HG02885 (cell line): ENCODE measurements around the gene LPP.
"Not testable (repeated sequence)": the region's sequence is repeated elsewhere in the genome, so short reads cannot be mapped to it uniquely, and the experiment has no call there.

Experiments
- ATAC-seq: cut with Tn5 transposase; IDR thresholded peaks from one replicate; pipeline ENCODE4 v1.9.1; 2021; ENCODE audit warnings: mild to moderate bottlenecking; ENCODE audit not compliant: unreplicated experiment, poor library complexity

LPP gene

DNA sequence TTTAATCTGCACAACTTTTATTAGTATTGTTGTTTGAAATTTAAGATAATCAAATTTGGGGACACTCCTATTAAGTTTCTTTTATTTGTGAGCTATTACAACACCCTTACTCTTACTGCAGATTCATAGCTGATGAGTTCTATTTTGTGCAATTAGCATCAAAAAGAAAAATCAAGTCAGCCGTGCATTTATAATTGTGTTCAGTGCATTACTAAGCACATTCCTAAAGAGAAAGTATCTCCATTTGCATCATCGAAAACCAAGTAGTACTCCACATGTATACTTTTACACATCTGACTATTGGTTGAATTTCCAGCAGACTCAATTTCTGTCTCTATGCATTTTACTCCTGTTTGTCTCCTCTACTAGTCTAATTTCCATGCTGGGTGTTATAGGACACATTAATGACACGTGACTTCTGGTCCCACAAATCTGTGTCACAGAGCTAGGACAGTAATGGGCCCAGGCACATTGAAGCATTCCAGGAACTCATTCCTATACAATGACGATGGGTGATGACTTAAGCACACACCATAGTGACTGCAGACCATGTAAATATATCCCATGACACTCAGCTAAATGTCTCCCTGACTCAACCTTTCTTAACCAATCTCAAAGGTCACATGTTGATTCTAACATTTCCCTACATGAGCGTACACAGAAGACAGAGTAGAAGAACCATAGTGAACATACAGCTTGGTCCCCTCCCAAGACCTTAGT, 477.5 kb downstream of the LPP start:
- ATAC-seq = no peak

DNA sequence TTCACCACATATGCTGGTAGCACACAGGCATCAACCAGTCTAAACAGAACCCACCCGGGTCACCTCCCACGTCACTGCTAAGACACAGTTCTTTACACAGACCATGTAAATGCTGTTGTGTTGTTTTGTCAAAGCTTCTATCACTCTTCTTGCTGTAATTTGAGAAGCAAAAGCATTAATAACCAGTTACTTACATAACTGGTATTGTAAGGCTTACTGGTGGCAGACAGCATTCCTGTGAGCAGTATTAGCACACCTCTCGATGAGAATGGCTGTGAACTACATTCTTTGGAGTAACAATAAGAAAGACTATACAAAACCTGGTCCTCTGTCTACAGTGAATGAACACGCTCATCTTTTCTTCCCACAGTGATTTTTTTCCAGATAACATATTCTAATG, 479.2 kb downstream of the LPP start:
- ATAC-seq = no peak

DNA sequence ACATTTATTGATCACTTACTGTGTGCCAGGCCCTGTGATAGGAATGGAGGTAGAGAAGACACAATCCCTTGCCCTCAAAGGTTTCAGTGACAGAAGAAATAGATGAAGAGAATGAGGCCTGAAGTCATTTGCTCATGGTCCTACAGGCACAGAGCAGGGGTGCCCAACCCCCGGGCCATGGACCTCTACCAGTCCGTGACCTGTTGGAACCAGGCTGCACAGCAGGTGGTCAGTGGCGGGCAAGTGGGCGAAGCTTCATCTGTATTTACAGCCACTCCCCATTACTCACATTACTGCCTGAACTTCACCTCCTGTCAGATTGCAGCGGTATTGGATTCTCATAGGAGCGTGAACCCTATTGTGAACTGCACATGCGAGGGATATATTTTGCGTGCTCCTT, 480.3 kb downstream of the LPP start:
- no peak for ATAC-seq

DNA sequence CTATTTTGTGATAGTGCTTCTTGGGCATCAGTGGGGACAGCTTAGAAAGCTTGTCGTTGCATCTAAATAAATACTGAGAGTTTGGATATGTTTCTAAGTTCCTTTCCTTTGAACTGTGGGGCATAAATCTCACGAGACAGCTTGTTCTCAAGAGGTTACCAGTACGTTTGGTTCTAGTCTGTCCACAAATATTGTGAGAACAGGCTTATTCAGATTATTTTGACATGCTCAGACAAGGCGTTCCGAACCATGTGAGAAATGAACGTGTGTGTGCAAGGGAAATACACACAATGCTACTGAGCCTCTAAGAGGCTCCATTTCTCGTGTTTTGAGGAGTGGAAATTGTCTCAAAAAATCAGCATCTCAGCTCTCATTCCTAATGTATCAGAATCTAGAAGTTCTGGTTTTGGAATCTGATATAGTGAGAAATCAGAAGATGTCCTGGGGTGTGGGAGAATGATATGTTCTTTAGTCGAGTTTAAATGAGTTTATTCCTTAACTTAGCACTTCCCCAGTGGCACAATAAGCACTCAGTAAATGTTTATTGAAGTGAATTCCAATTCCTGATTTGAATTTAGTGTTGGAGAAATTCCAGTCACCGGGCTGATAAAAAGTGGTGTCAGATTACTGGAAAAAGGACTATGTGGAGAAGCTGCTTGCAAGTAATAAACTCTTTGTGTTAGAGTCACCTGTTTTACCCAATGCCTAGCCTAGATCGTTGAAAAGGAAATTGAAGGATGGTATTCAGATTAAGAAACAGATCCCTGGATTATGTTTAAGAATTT, 481.5 kb downstream of the LPP start:
- no peak for ATAC-seq

DNA sequence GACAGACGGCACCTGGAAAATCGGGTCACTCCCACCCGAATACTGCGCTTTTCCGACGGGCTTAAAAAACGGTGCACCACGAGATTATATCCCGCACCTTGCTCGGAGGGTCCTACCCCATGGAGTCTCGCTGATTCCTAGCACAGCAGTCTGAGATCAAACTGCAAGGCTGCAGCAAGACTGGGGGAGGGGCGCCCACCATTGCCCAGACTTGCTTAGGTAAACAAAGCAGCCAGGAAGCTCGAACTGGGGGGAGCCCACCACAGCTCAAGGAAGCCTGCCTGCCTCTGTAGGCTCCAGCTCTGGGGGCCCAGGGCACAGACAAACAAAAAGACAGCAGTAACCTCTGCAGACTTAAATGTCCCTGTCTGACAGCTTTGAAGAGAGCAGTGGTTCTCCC, 482.3 kb downstream of the LPP start:
- not testable (repeated sequence) for ATAC-seq

DNA sequence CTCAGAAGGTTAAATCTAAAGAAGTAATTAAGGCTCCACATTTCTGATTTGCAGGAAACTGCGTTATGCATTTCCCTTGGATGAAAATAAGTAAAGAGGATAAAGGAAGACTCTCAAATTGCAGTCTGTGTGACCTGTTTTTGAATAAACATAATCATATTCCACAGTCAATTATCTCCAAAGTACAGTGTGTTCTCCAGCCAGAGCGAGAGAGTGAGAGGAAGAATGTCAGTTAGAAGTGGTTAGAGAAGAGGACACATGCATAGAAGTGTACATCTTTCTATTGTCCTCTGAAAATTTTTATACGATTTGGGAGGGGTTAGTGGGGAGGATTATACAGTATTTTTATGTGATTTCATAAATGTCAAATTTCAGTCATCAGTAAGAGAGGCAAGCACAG, 487.1 kb downstream of the LPP start:
- no peak for ATAC-seq

DNA sequence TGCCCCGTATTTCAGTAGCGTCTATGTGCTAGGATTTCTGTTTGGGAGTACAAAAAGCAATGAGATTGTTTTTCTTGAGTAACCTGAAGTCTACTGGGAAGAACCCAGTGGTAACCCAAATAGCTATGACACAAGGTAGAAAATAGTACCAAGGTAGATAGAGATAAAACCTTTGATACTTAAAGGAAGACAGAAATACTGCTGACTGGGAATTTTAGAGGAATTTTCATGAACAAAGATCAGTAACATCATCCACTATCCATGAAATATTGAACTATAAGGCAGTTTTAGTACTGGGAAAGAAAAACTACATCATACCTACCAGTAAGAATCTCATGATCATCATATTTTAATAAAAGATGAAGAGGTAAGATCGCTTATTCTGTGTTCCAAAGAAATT, 489.8 kb downstream of the LPP start:
- ATAC-seq = no peak

DNA sequence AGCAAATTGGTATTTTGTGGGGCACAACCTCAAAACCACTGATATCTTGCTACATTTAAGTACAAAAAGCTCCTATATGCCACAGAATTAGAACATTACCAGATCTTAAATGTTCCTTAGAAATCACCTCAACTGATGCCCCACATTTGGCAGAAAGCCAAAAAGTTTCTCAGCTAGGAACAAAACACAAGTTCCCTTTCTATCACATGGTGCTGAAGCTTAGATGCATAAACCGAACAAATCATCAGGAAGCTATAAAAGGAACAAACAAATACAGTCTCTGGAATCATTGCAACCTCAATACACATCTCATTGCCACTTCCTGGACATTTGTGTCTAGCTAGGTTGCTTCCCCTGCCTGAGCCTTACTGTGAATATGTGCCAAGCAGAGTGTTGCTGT, 492.6 kb downstream of the LPP start:
- no peak for ATAC-seq

DNA sequence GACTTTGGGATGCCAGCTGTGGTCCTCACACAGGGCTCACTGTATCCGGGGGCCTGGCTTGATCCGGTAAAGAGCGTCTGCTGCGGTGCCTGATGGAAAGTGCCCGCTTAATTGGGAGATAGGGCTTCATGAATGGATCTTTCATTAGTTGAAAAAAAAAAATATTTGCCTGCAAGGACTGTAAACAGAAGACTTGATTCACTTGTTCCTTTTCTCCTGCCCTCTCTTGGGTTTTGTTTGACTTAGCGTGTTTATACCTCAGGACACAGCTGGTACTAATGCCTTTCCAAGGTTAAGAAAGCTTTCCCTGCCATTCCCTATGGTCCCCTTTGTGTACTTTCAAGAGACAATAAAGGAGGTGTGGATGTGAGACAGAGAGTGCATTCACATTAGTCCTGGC, 493.3 kb downstream of the LPP start:
- no peak for ATAC-seq

DNA sequence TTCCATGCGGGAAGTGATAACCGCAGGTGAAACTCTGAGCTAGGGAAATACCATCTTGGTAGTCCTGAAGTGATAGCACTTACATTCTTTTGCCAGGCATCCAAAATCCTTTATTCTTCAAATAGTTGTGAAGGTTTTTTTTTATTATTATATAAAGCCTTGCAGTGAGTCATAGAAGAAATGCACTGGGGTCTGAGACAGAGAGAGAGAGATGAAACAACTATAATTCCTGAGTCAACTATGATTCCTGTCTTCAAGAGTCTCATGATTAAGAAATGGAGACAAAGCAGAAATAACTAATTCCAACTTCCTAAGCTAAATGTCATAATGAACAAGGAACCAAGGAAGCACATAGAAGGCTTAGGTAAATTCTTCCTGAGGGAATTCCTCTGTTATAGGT, 495.6 kb downstream of the LPP start:
- no peak for ATAC-seq

DNA sequence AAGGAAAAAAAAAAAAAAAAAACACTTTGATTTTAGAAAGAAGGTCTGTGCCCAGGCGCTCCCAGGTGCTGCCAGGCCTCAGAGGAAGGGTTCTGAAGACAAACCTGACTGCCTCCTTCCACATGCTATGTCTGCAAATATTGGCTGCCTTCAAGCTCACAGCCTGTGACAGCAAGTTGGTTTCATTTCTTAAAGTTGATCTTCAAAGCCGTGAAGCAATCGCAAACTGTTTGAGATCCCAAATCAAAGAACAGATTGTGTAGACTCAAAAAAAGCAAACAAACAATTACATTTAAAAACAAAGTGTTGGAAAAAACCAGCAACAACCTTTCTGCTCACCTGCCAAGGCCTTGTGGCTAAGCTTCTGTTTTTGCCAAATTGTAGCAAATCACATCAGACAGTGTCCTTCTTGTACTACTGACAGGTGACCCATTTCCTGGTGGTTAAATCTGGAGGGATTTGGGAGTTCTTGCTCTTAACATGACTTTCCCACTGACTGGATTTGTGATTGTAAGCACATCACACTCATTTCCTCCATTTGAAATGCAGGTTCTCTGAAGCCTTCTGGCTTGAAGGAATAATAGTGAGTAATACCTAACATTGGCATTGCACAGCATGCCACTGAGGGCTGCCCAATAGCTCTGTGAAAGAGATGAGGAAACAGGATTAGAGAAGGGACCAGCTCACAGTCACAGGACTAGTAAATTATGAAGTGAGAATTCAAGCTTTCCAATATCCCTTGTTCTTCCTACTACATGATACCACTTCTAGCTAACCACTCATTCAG, 502.4 kb downstream of the LPP start:
- ATAC-seq = no peak

DNA sequence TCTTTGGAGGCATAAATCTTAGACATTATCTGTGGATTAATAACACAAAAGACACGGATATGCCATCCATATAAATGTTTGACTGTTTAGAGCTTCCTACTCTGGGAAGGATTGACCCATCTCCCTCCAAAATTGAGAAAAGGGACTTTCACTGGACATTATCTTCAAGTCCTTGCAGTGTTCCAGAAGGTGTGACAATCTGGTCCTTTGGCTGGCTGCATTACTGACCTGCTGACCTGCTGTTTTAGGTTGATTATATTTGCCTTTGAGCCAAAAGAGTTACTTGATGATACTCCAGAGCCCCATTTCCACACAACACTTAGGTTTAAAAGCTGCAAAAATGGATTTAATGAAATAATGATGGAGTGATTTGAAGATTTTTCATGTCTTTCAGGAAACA, 504.6 kb downstream of the LPP start:
- no peak for ATAC-seq

DNA sequence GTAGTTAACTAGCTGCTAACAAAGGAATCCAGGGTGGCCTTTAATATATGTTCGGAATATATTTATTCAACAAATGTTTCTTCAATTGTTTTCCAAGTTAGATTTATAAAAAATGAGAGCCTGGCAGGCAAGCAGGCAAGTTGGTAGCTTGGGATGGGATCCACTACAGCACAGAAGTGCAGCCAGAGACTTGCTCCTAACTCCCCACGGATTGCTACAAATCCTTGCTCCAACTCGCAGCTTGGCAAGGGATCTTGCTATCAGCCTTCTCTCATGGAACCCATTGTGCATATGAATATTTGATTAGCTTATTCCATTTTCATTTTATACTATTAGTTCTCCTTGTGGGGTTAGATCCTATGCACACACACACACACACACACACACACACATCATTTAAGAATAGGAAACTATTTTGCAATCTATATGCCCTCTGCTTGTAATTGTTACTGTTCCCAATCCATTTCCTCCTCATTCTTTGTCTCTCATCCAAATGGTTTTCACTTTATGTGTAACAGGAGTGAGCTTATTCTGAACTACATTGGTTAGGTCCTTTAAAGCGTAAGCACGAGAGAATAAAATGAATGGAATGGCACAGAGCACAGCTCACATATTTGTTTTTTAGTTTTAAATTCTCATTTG, 505.6 kb downstream of the LPP start:
- no peak for ATAC-seq

DNA sequence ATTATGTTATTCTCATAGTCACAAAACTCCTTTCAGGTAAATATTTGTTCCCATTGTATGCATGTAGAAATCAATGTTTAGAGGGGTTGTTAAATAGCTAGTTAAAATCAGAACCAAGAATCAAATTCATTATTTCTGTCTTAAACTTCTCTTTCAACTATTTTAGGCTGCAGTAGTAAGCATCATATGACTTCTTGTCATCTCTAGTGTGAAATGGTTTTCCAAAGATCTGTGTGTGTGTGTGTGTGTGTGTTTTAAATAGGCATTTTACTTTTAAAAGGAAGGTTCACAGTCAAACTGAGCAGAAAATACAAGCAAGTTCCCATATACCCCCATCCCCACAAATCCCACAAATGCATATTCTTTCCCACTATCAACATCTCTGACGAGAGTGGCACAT, 506.5 kb downstream of the LPP start:
- ATAC-seq = no peak

DNA sequence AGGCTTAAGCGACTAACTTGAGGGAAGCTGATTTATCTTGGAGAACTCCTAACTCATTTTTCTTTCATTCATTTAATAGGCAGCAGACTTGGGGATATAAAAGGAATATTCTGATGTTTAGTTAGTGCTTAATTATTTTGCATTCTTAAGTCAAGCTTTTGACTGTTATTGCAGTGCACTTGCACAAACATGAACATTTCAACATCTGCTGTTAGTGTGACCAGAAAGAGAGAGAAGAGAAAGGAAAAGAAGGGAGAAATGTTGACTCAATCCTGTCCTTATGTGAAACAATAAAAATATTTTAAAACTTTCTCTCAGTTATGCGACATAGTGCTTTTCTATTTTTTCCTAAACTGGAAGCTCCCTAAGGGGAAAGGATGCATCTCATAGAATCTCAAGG, 507.8 kb downstream of the LPP start:
- no peak for ATAC-seq

DNA sequence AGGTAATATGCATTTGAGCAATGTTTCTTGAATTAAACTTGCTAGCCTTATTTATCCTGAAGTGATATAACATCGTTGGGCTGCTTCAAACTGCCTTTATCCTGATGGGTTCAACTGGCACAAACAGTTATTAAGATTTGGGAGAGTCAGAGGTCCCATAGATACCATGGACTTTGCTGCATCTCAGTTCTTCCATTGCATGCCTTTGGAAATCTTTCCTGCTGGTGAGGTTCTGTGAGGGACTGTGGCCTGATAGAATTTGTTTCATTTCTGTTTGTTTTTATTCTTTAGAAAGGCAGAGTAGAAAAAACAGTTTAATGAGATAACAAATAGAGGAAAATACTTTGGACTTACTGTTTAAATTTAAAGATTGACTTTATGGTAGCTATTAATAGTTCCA, 508.3 kb downstream of the LPP start:
- ATAC-seq = no peak

DNA sequence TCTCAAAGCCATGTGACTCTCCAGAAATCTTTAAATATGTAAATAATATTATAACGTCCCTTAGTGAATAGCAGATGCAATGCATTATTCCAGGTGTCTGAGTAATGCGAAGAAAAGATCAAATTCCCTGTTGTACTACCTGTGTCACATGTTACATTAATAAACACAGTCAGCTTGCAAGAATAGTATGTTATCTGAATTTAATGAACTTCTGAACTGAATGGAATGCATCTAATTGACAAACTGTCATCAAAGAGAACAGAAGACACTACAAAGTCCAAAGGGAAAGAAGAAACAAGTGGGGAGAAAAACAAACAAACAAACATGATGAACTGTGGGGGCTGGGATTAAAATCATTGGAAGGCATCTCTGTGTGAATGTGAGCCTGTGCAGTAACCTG, 508.8 kb downstream of the LPP start:
- no peak for ATAC-seq

DNA sequence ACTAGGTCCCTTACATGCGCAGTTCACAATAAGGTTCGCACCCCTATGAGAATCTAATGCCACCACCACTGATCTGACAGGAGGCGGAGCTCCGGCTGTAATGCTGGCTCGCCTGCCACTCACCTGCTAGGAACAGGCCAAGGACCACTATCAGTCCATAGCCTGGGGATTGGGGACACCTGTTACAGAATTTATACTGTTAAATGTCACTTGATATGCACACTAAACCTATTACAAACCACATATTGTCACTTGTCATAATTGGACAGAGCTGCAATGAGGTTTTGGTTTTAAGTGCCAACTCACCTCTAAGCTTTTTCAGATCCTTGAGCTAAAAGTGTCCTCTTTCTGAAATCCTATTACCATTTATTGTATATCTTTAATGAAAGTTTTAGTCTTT, 509.9 kb downstream of the LPP start:
- ATAC-seq = no peak

DNA sequence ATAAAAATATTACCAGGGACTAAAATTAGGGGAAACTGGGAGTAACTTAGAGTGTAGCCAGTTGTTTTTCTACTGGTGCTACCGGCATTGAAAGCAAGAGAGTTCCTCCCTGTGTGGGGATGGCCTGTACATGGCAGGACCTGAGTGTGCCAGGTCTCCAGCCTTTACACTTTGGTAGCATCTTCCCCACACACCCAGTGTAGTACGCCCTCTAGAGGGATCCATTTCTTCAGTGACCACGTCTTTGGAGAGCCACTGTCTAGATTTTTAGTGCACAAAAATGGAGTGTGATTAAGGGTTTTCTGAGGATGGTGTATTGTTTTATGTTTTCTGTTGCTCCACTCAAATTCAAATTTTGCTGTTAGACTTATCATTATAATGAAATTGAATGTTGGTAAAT, 510.8 kb downstream of the LPP start:
- ATAC-seq = no peak

DNA sequence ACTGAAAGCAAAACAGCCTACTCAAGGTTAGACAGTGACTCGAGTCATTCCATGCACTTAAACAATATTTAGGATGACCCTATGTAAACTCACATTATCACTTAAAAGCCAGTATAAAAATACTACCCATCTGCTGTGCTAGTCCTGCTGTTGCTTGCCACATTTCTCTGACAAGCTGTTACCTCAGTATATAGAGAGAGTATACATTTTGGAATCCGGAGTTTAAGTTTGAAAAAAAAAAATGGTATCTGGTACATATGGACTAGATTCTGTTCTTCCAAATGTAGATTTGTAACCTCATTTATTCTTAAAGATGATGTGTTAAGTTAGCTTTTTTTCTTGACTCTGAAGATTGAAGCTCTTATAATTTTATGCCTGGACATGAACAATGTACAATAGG, 514.0 kb downstream of the LPP start:
- ATAC-seq = no peak

DNA sequence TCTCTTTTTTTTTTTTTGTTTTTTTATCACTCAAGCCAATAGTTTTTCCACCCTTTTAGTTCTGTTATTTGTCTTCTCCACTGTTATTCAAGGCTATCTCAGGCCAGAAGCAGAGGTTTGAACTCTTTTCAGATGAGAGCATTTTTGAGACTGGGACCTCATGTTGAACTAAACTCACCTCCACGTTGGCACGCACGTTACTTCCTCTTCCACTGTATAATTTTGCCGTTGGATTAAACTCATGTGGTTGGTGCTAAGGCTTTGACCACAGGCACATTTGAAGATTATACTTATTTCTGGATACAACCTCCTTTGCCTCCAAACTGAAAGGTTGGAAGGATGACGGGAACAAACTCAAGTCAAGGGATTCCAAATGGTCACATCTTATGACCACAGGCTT, 516.5 kb downstream of the LPP start:
- ATAC-seq = no peak
